ENCODE data around the gene MTMR1. TPM values are rescaled to one million over a fixed set of nuclear protein-coding genes. Genes with fewer than 3 reads are reported as not detected.

The MTMR1 gene
- total and polyA plus RNA-seq, 2 donors (not counting 1 experiment from before 2014, with no cell fraction given): 30.8 to 67.5 TPM

DNA sequence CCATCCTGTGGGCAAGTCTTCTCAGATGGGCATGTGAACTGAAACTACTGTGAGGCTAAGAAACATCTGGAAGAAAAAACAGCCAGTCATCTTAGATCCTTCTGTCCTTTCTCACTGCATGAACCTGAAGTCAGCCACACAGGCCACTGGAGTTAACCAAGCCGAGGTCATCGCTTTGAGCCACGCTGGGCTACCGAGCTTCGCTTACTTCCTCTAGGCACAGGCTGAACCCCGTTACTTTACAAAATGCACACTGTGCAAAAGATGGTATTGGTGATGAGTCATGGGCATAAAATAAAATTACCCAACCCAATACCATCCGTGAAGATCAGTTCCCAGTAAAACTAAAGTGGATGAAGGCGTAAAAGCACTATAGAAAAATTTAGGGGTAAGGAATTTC, 86.2 kb downstream of the MTMR1 start:
- Histone ChIP-seq H2AFZ (ENCODE audit: insufficient read depth, low read depth, low read length, poor library complexity, severe bottlenecking) (no peak overlapping the region), H3K27me3 (replicated peaks in 1 of 4; ENCODE audit: control extremely low read depth in 1 of 4, control insufficient read depth in 3 of 4, insufficient read depth in 4 of 4, low read length in 3 of 4) (no peaks in the 10 kb centered on the region), H3K4me1 (ENCODE audit: control insufficient read depth in 2 of 2, insufficient read depth in 2 of 2, low read length in 2 of 2) (no peaks in the 10 kb centered on the region), H3K4me3 (ENCODE audit: control extremely low read depth in 1 of 5, extremely low read depth in 1 of 5, insufficient read depth in 1 of 5, low read depth in 2 of 5, low read length in 4 of 5) (no peak overlapping the region), H3K36me3 (replicated peaks in 1 of 2; ENCODE audit: control extremely low read depth in 1 of 2, control insufficient read depth in 1 of 2, extremely low read depth in 1 of 2, insufficient read depth in 2 of 2, low read length in 1 of 2) (no peaks in the 10 kb centered on the region), H4K20me1 (ENCODE audit: control insufficient read depth, insufficient read depth, low read length, poor library complexity, severe bottlenecking) (no peaks in the 10 kb centered on the region), H3K9me3 (ENCODE audit: control extremely low read depth in 1 of 3, control insufficient read depth in 2 of 3, insufficient read depth in 1 of 3, low read length in 2 of 3) (no peaks in the 10 kb centered on the region), H3K79me2 (ENCODE audit: control insufficient read depth, insufficient read depth, low read length) (no peaks in the 10 kb centered on the region), H3K27ac (ENCODE audit: low read length in 2 of 2) (no peak overlapping the region), H3K4me2 (replicated peaks; ENCODE audit: low read depth, low read length, poor library complexity, severe bottlenecking) (no peak overlapping the region), H3K9ac (ENCODE audit: low read length) (no peak overlapping the region)
- TF ChIP-seq, protein P1, sequence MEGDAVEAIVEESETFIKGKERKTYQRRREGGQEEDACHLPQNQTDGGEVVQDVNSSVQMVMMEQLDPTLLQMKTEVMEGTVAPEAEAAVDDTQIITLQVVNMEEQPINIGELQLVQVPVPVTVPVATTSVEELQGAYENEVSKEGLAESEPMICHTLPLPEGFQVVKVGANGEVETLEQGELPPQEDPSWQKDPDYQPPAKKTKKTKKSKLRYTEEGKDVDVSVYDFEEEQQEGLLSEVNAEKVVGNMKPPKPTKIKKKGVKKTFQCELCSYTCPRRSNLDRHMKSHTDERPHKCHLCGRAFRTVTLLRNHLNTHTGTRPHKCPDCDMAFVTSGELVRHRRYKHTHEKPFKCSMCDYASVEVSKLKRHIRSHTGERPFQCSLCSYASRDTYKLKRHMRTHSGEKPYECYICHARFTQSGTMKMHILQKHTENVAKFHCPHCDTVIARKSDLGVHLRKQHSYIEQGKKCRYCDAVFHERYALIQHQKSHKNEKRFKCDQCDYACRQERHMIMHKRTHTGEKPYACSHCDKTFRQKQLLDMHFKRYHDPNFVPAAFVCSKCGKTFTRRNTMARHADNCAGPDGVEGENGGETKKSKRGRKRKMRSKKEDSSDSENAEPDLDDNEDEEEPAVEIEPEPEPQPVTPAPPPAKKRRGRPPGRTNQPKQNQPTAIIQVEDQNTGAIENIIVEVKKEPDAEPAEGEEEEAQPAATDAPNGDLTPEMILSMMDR (IDR thresholded peaks at IDR 0.05): no peak
- TF ChIP-seq EZH2 (IDR thresholded peaks at IDR 0.05; ENCODE audit: borderline replicate concordance, insufficient read depth, low read depth, low read length, poor library complexity, severe bottlenecking): no peak
- H3K27ac Mint-ChIP-seq: no peak overlapping the region
- WGBS (ENCODE audit: insufficient coverage): no CpG with 5 or more reads among the region's 8 CpGs
- H3K27me3 Mint-ChIP-seq: no peaks in the 10 kb centered on the region
- H3K4me3 Mint-ChIP-seq: no peak overlapping the region
- ATAC-seq (ENCODE audit: low read depth): no peak
- no peak for DNase-seq
- peaks cover 11% of the 10 kb centered on the region for H3K4me1 Mint-ChIP-seq
- CTCF ChIA-PET: no interaction called here
- POLR2A ChIA-PET: no interaction called here
- intact Hi-C loops (cut with micrococcal nuclease): no loop called here
- no peaks in the 10 kb centered on the region for H3K9me3 Mint-ChIP-seq (ENCODE audit: insufficient read depth)

DNA sequence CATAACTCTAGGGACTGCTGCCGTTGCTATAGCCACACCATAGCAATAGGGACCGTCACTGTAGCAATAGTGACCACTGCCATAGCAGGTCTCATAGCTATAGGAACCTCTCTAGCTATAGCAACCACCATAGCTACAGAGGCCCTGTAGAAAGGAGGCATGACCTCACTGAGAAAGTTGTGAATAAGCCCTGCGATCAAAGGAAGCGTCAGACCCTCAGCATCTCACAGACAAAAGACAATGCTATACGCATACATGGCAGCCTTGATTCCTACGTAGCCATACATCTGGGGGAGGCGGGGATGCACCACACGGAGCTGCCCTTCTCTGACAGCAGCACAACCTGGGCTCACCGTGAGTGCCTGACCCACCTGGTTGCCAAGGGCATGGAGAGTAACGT, 88.5 kb downstream of the MTMR1 start:
- H3K79me2 ChIP-seq (ENCODE audit: control insufficient read depth, insufficient read depth, low read length): no peaks in the 10 kb centered on the region
- ATAC-seq (ENCODE audit: low read depth): no peak
- H3K4me2 ChIP-seq (replicated peaks; ENCODE audit: low read depth, low read length, poor library complexity, severe bottlenecking): no peak overlapping the region
- ChIA-PET POLR2A (no interaction called here), CTCF (interaction anchor here (1.7 kb wide), 2 partner anchors 9 to 301 kb away, joined by 4 to 7 read pairs; no protein-coding TSS in a partner anchor)
- no peak overlapping the region for H3K4me3 ChIP-seq (ENCODE audit: control extremely low read depth in 1 of 5, extremely low read depth in 1 of 5, insufficient read depth in 1 of 5, low read depth in 2 of 5, low read length in 4 of 5)
- no peak for DNase-seq
- Mint-ChIP-seq H3K9me3 (ENCODE audit: insufficient read depth) (no peaks in the 10 kb centered on the region), H3K4me3 (no peak overlapping the region), H3K27me3 (no peaks in the 10 kb centered on the region), H3K27ac (no peak overlapping the region), H3K4me1 (peaks cover 11% of the 10 kb centered on the region)
- H3K9me3 ChIP-seq (ENCODE audit: control extremely low read depth in 1 of 3, control insufficient read depth in 2 of 3, insufficient read depth in 1 of 3, low read length in 2 of 3): no peaks in the 10 kb centered on the region
- no peaks in the 10 kb centered on the region for H3K36me3 ChIP-seq (replicated peaks in 1 of 2; ENCODE audit: control extremely low read depth in 1 of 2, control insufficient read depth in 1 of 2, extremely low read depth in 1 of 2, insufficient read depth in 2 of 2, low read length in 1 of 2)
- 96% methylated on average over 4 of the region's 10 CpGs for whole genome bisulfite sequencing (ENCODE audit: insufficient coverage)
- intact Hi-C loops (cut with micrococcal nuclease): no loop called here
- no peak overlapping the region for H3K9ac ChIP-seq (ENCODE audit: low read length)
- H2AFZ ChIP-seq (ENCODE audit: insufficient read depth, low read depth, low read length, poor library complexity, severe bottlenecking): no peak overlapping the region
- H3K4me1 ChIP-seq (ENCODE audit: control insufficient read depth in 2 of 2, insufficient read depth in 2 of 2, low read length in 2 of 2): no peaks in the 10 kb centered on the region
- TF ChIP-seq, protein P1 (IDR thresholded peaks at IDR 0.05): no peak
- no peak for TF ChIP-seq EZH2 (IDR thresholded peaks at IDR 0.05; ENCODE audit: borderline replicate concordance, insufficient read depth, low read depth, low read length, poor library complexity, severe bottlenecking)
- H3K27ac ChIP-seq (ENCODE audit: low read length in 2 of 2): no peak overlapping the region
- H3K27me3 ChIP-seq (replicated peaks in 1 of 4; ENCODE audit: control extremely low read depth in 1 of 4, control insufficient read depth in 3 of 4, insufficient read depth in 4 of 4, low read length in 3 of 4): no peaks in the 10 kb centered on the region
- no peaks in the 10 kb centered on the region for H4K20me1 ChIP-seq (ENCODE audit: control insufficient read depth, insufficient read depth, low read length, poor library complexity, severe bottlenecking)
